OCI-LY7 (cell line): ENCODE data around the gene ATAD3B. TPM values are rescaled to one million over a fixed set of nuclear protein-coding genes. Genes with fewer than 3 reads are reported as not detected.

Experiments
- BruUV-seq: library from RNA; stranded (reverse); fragments of 400-500 nt; replicated peaks from 2 replicates; lab custom pipeline; 2021; lab: Mats Ljungman, UMichigan
- CTCF ChIA-PET: fragments of 300-600 bp; sonication (Branson Sonifier 250); formaldehyde crosslinking; loops from one replicate; lab custom pipeline; 2022; ENCODE audit warnings: antibody characterized with exemption; ENCODE audit not compliant: unreplicated experiment; lab: Charles Lee
- POLR2A ChIA-PET: fragments of 300-600 bp; sonication (Branson Sonifier 250); formaldehyde crosslinking; loops from one replicate; lab custom pipeline; 2022; ENCODE audit warnings: antibody characterized with exemption; lab: Charles Lee
- DNase-seq: peaks from one replicate; pipeline ENCODE4 v3.0.0-alpha.2; 2015; ENCODE audit warnings: low spot score
- H2AFZ ChIP-seq: fragments of 200-600 bp; sonication (generic), shearing (Covaris generic); 2 replicates; pipeline ENCODE4 v1.6.1; 2014; ENCODE audit warnings: mild to moderate bottlenecking, antibody characterized with exemption, low read length, moderate library complexity
- H3K27ac ChIP-seq: fragments of 200-600 bp; sonication (generic); 2 replicates; pipeline ENCODE4 v1.5.1; 2014; ENCODE audit warnings: mixed run types, low read depth, mild to moderate bottlenecking, moderate library complexity, low read length, inconsistent platforms; ENCODE audit not compliant: poor library complexity, severe bottlenecking
- H3K36me3 ChIP-seq: fragments of 200-600 bp; sonication (generic); 2 replicates; pipeline ENCODE4 v1.6.1; 2014; ENCODE audit warnings: mild to moderate bottlenecking, antibody characterized with exemption, low read length, moderate library complexity, mixed read lengths; ENCODE audit not compliant: insufficient read depth
- H3K4me1 ChIP-seq: fragments of 200-600 bp; sonication (generic); 2 replicates; pipeline ENCODE4 v1.5.1; 2014; ENCODE audit warnings: mild to moderate bottlenecking, low read length; ENCODE audit not compliant: insufficient read depth, poor library complexity, severe bottlenecking
- H3K4me2 ChIP-seq: fragments of 200-600 bp; sonication (generic); 2 replicates; pipeline ENCODE4 v1.6.1; 2014; ENCODE audit warnings: mild to moderate bottlenecking, low read length
- H3K4me3 ChIP-seq: fragments of 200-600 bp; sonication (generic); 2 replicates; pipeline ENCODE4 v1.5.1; 2014; ENCODE audit warnings: mild to moderate bottlenecking, low read depth, low read length; ENCODE audit not compliant: poor library complexity, severe bottlenecking
- H3K79me2 ChIP-seq: fragments of 200-600 bp; sonication (generic); 2 replicates; pipeline ENCODE4 v1.6.1; 2016; ENCODE audit warnings: low read depth, mild to moderate bottlenecking, low read length, moderate library complexity, mixed read lengths; ENCODE audit not compliant: insufficient read depth
- H3K9me2 ChIP-seq: fragments of 200-600 bp; sonication (generic); 2 replicates; pipeline ENCODE4 v1.6.1; 2016; ENCODE audit warnings: mild to moderate bottlenecking, low read length, mixed read lengths; ENCODE audit not compliant: insufficient read depth
- H3K9me3 ChIP-seq: fragments of 200-600 bp; sonication (generic); 2 replicates; pipeline ENCODE4 v1.6.1; 2014; ENCODE audit warnings: mild to moderate bottlenecking, mixed run types, low read length, mixed read lengths
- H4K20me1 ChIP-seq: fragments of 200-600 bp; sonication (generic); 2 replicates; pipeline ENCODE4 v1.6.1; 2014; ENCODE audit warnings: mild to moderate bottlenecking, antibody characterized with exemption, low read length, moderate library complexity, mixed read lengths; ENCODE audit not compliant: insufficient read depth
- CTCF ChIP-seq: fragments of 200-600 bp; sonication (generic); conservative IDR thresholded peaks from 2 replicates; pipeline ENCODE4 v1.5.1; 2014; ENCODE audit warnings: mild to moderate bottlenecking, antibody characterized with exemption, low read length, moderate library complexity, mixed read lengths
- EZH2phosphoT487 ChIP-seq: fragments of 200-600 bp; sonication (generic); IDR thresholded peaks from 2 replicates; pipeline ENCODE4 v1.6.1; 2018; ENCODE audit warnings: low read depth, borderline replicate concordance, mild to moderate bottlenecking, mixed run types, antibody characterized with exemption, low read length, moderate library complexity, mixed read lengths
- intact Hi-C: fragments of 100-400 bp; cut with micrococcal nuclease; formaldehyde crosslinking; loops from one replicate; pipeline ENCODE4 v1.10.0; 2022; ENCODE audit not compliant: unreplicated experiment
- total RNA-seq, 2 experiments: library from RNA; depleted of rRNA in 1 of 2; stranded (reverse); fragments of >200 nt in 1 of 2; shearing (Covaris generic) in 1 of 2; gene quantifications; 2 replicates each; pipeline ENCODE4 v1.2.3, GENCODE V29; 2014 to 2022

ATAD3B gene
- total RNA-seq, 2 experiments from 2014 or later: 54.9 to 62.4 TPM

GRCh38 chr1:1461721-1462317 is 9.7 kb upstream of the ATAD3B start:
- peak overlapping the region; percentile 55; the same call in 1 of the 2 replicates for H2AFZ ChIP-seq
- no peaks in the 10 kb centered on the region for H3K9me2 ChIP-seq
- H3K36me3 ChIP-seq: no peaks in the 10 kb centered on the region
- no TSS peak for BruUV-seq
- H3K27ac ChIP-seq: peak overlapping the region; percentile 77
- peak overlapping the region; percentile 33 for H3K4me3 ChIP-seq
- no peaks in the 10 kb centered on the region for H3K79me2 ChIP-seq
- peaks cover 22% of the 10 kb centered on the region for H3K4me1 ChIP-seq
- intact Hi-C loops: loop anchor here (1.0 to 5.0 kb wide), 3 partner anchors 9 to 115 kb away; partner anchors contain the start of genes ATAD3B and DVL1
- peak overlapping the region; percentile 54 for H3K4me2 ChIP-seq
- CTCF ChIA-PET: interaction anchor here (0.5 kb wide), 1 partner anchor 26 kb away, joined by 3 read pairs; no protein-coding TSS in a partner anchor
- POLR2A ChIA-PET: interaction anchor here (0.6 to 0.9 kb wide), 2 partner anchors 66 to 87 kb away, joined by 3 read pairs; partner anchors contain the start of gene AURKAIP1
- TF ChIP-seq CTCF (0 out of 2 replicates have a peak, but pooled peaks have one; percentile 16), EZH2phosphoT487 (no peak)
- H3K9me3 ChIP-seq: 0 out of 2 replicates have a peak, but pooled peaks cover 8% of the 10 kb centered on the region
- no peaks in the 10 kb centered on the region for H4K20me1 ChIP-seq
- DNase-seq: no peak

- ChIA-PET POLR2A (interaction anchor here (0.6 to 0.9 kb wide), 2 partner anchors 87 to 405 kb away, joined by 3 read pairs; partner anchors contain the start of gene AURKAIP1), CTCF (interaction anchor here (0.5 kb wide), 1 partner anchor 26 kb away, joined by 3 read pairs; no protein-coding TSS in a partner anchor)
- intact Hi-C loops: loop anchor here (1.0 to 5.0 kb wide), 3 partner anchors 9 to 115 kb away; partner anchors contain the start of genes ATAD3B and DVL1
- peak overlapping the region; percentile 33 for H3K4me3 ChIP-seq
- BruUV-seq: no TSS peak
- no peaks in the 10 kb centered on the region for H3K36me3 ChIP-seq
- TF ChIP-seq CTCF (no peak), EZH2phosphoT487 (no peak)
- H2AFZ ChIP-seq: peak overlapping the region; percentile 55; the same call in 1 of the 2 replicates
- H3K9me3 ChIP-seq: 0 out of 2 replicates have a peak, but pooled peaks cover 8% of the 10 kb centered on the region
- peak; percentile 89 for DNase-seq
- H3K27ac ChIP-seq: peak overlapping the region; percentile 77
- no peaks in the 10 kb centered on the region for H3K79me2 ChIP-seq
- no peaks in the 10 kb centered on the region for H4K20me1 ChIP-seq
- peak overlapping the region; percentile 54 for H3K4me2 ChIP-seq
- peaks cover 22% of the 10 kb centered on the region for H3K4me1 ChIP-seq
- no peaks in the 10 kb centered on the region for H3K9me2 ChIP-seq
Observed at GRCh38 chr1:1462318-1462966, 9.1 kb upstream of the ATAD3B start.
